GM12878 (cell line): Measurements from ENCODE around the gene RPS27L. TPM values are rescaled to one million over a fixed set of nuclear protein-coding genes. Genes with fewer than 3 reads are reported as not detected.

Source experiments
- ATAC-seq: fragments of 200-7000 bp; cut with Tn5 transposase; 3 replicates; pipeline ENCODE4 v1.9.1; 2020; ENCODE audit warnings: mild to moderate bottlenecking, moderate library complexity
- BruUV-seq: library from RNA; stranded (reverse); fragments of 400-500 nt; replicated peaks from 2 replicates; lab custom pipeline; 2021; lab: Mats Ljungman, UMichigan
- CTCF ChIA-PET: fragments of 300-600 bp; sonication (Branson Sonifier 250); formaldehyde crosslinking; extraction: SDS; loops from one replicate; lab custom pipeline; 2021; ENCODE audit warnings: inconsistent platforms; lab: Yijun Ruan, JAX
- POLR2A ChIA-PET: fragments of 350-600 bp; formaldehyde crosslinking; extraction: SDS; loops from one replicate; lab custom pipeline; 2021; ENCODE audit warnings: inconsistent platforms; lab: Charles Lee
- RAD21 ChIA-PET: fragments of 300-600 bp; sonication (Branson Sonifier 250); formaldehyde crosslinking; loops from one replicate; lab custom pipeline; 2023; ENCODE audit warnings: antibody characterized with exemption; ENCODE audit not compliant: unreplicated experiment; lab: Charles Lee
- SMC1A ChIA-PET: fragments of 300-600 bp; sonication (Branson Sonifier 250); formaldehyde crosslinking; loops from one replicate; lab custom pipeline; 2023; ENCODE audit not compliant: unreplicated experiment, uncharacterized antibody; lab: Charles Lee
- DNase-seq: peaks from one replicate; pipeline ENCODE4 v3.0.0-alpha.2; 2011; ENCODE audit warnings: low read depth, low spot score
- FAIRE-seq: peaks from 3 replicates; lab custom pipeline; 2011; peaks lifted over from hg19 to GRCh38; lab: Jason Lieb, UNC
- H2AFZ ChIP-seq: 2 replicates; pipeline ENCODE4 v1.6.0; 2011; ENCODE audit warnings: low read depth, low read length, control low read depth; ENCODE audit not compliant: control insufficient read depth
- H3K27ac ChIP-seq: 2 replicates; pipeline ENCODE4 v1.5.1; 2011; ENCODE audit warnings: control low read depth; ENCODE audit not compliant: control insufficient read depth, insufficient read depth
- H3K27me3 ChIP-seq, 2 experiments: replicated peaks in 1 of 2; 2 replicates each; pipeline versions ENCODE4 v1.6.0 to v1.6.1; 2011; ENCODE audit warnings: low read length in 1 of 2; ENCODE audit not compliant: control insufficient read depth in 2 of 2, insufficient read depth in 2 of 2
- H3K36me3 ChIP-seq, 2 experiments: 2 replicates each; pipeline ENCODE4 v1.5.1; 2011; ENCODE audit warnings: low read length in 1 of 2; ENCODE audit not compliant: control insufficient read depth in 2 of 2, insufficient read depth in 2 of 2
- H3K4me1 ChIP-seq: 2 replicates; pipeline ENCODE4 v1.6.1; 2011; ENCODE audit warnings: mild to moderate bottlenecking, low read length, moderate library complexity, mixed read lengths; ENCODE audit not compliant: control insufficient read depth, insufficient read depth
- H3K4me2 ChIP-seq: 2 replicates; pipeline ENCODE4 v1.6.0; 2011; ENCODE audit warnings: control low read depth; ENCODE audit not compliant: control insufficient read depth, insufficient read depth
- H3K4me3 ChIP-seq: fragments of 200-600 bp; sonication (generic); 2 replicates; pipeline ENCODE4 v1.5.1; 2016
- H3K79me2 ChIP-seq: 2 replicates; pipeline ENCODE4 v1.6.0; 2011; ENCODE audit warnings: low read length; ENCODE audit not compliant: control insufficient read depth, insufficient read depth
- H3K9ac ChIP-seq: 2 replicates; pipeline ENCODE4 v1.8.0; 2011; ENCODE audit warnings: low read length, control low read depth, mixed read lengths; ENCODE audit not compliant: control insufficient read depth, insufficient read depth
- H3K9me3 ChIP-seq: replicated peaks from 3 replicates; pipeline ENCODE4 v1.5.1; 2011; ENCODE audit warnings: mild to moderate bottlenecking, low read length; ENCODE audit not compliant: control insufficient read depth, insufficient read depth
- H4K20me1 ChIP-seq: 2 replicates; pipeline ENCODE4 v1.6.0; 2011; ENCODE audit not compliant: control insufficient read depth, insufficient read depth
- HDAC6 ChIP-seq: fragments of 200-600 bp; sonication (generic); IDR thresholded peaks from one replicate; pipeline ENCODE4 v1.8.0; 2017; ENCODE audit warnings: antibody characterized with exemption; ENCODE audit not compliant: unreplicated experiment
- IKZF2 ChIP-seq, 2 experiments: fragments of 450-650 bp; IDR thresholded peaks; 2 replicates each; pipeline ENCODE4 v1.6.1; 2017; ENCODE audit warnings: mild to moderate bottlenecking in 2 of 2, moderate library complexity in 2 of 2
- NFYA ChIP-seq: IDR thresholded peaks from 2 replicates; pipeline ENCODE4 v1.6.1; 2011; ENCODE audit warnings: low read depth, mild to moderate bottlenecking, low read length, improper control_type of control experiment, borderline replicate concordance
- NR2C2 ChIP-seq: IDR thresholded peaks from 2 replicates; pipeline ENCODE4 v1.6.1; 2011; ENCODE audit warnings: borderline replicate concordance, low read depth; ENCODE audit not compliant: control insufficient read depth, insufficient read length
- POLR2A ChIP-seq: IDR thresholded peaks from 2 replicates; pipeline ENCODE4 v1.6.1; 2011; ENCODE audit warnings: low read depth, mild to moderate bottlenecking, low read length
- RBBP5 ChIP-seq: fragments of 200-600 bp; sonication (generic); conservative IDR thresholded peaks from 2 replicates; pipeline ENCODE4 v1.6.1; 2016
- SIN3A ChIP-seq: IDR thresholded peaks from 2 replicates; pipeline ENCODE4 v1.6.1; 2012; ENCODE audit warnings: low read depth, low read length, improper control_type of control experiment
- YY1 ChIP-seq: IDR thresholded peaks from 2 replicates; pipeline ENCODE4 v1.6.1; 2011; ENCODE audit warnings: low read depth, mild to moderate bottlenecking, low read length
- ZZZ3 ChIP-seq: IDR thresholded peaks from 2 replicates; pipeline ENCODE4 v1.6.1; 2011; ENCODE audit warnings: low read depth; ENCODE audit not compliant: control insufficient read depth, insufficient read length
- WGBS: methylation state at CpG from one replicate; pipeline ENCODE4 v1.1.6; 2016; ENCODE audit warnings: low lambda C conversion rate; ENCODE audit not compliant: insufficient replicate concordance, insufficient coverage; ENCODE audit errors: missing lambda C conversion rate; 5-methylcytosine and 5-hydroxymethylcytosine counted together
- in situ Hi-C: fragments of 300-500 bp; cut with MboI; formaldehyde crosslinking; loops from 9 replicates; pipeline ENCODE4 v1.14.3; 2018; ENCODE audit warnings: mixed read lengths
- intact Hi-C: fragments of 100-400 bp; cut with micrococcal nuclease; formaldehyde crosslinking; loops from one replicate; pipeline ENCODE4 v1.14.2; 2022; ENCODE audit not compliant: unreplicated experiment
- polyA plus RNA-seq, 11 experiments: library from polyadenylated mRNA; depleted of rRNA in 4 of 11; unstranded in 6 of 11; stranded (reverse) in 5 of 11; fragments of >200 nt; fragmentation: Nextera tagmentation in 4 of 11; fragmentation: Illumina TruSeq in 1 of 11; extraction: Ambion mirVana in 4 of 11; extraction: Trizol in 1 of 11; gene quantifications; 1 replicate in 1 of 11; 2 replicates in 10 of 11; pipeline versions ENCODE4 v1.2.1 to v1.2.3, GENCODE V29; 2011 to 2016; ENCODE audit warnings: inconsistent platforms in 2 of 11, missing spikeins in 2 of 11, low read depth in 1 of 11
- total RNA-seq, 4 experiments: library from RNA; depleted of rRNA in 3 of 4; stranded (reverse); fragments of >200 nt in 3 of 4; fragmentation: Illumina TruSeq in 1 of 4; extraction: Trizol in 1 of 4; gene quantifications; 2 replicates each; pipeline versions ENCODE4 v1.2.1 to v1.2.3, GENCODE V29; 2013 to 2021
- TF ChIP-seq, protein P1 (sequence below): IDR thresholded peaks from 2 replicates; pipeline ENCODE4 v1.6.1; 2012; ENCODE audit warnings: mild to moderate bottlenecking, low read depth, low read length
- TF ChIP-seq, protein P2 (sequence below): fragments of 150-350 bp; IDR thresholded peaks from 2 replicates; pipeline ENCODE4 v1.6.1; 2016; ENCODE audit warnings: low read depth, low read length
- TF ChIP-seq, protein P3 (sequence below): IDR thresholded peaks from 2 replicates; pipeline ENCODE4 v1.6.1; 2011; ENCODE audit warnings: low read depth, mild to moderate bottlenecking, low read length, moderate library complexity, borderline replicate concordance; ENCODE audit errors: extremely low read depth
- TF ChIP-seq, protein P4 (sequence below): IDR thresholded peaks from 2 replicates; pipeline ENCODE4 v1.6.1; 2011; ENCODE audit warnings: mild to moderate bottlenecking, low read depth, low read length, moderate library complexity; ENCODE audit not compliant: insufficient replicate concordance

RPS27L gene
- total and polyA plus RNA-seq, 10 of the 15 experiments (the other 5 are each of a cell fraction or from before 2014, with no cell fraction given): 133 to 970 (median 220) TPM

DNA sequence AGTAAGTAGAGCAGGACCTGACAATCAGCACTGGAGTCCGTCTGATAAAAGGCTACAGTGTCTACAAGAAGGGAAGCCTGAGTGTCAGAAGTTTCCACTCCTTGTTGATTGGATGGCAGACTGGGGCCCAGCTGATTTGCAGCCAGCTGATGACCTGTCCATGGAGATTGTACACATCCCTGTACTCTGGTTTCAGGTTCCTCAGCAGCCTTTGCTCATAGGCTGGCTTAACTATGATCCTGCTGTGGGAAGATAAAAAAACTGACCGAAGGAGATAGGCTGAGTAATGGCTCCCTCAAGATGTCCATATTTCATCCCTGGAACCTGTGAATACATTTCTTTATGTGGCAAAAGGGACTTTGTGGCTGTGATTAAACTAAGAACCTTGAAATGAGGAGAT, 47.4 kb downstream of the RPS27L start:
- Histone ChIP-seq H3K27ac (no peak overlapping the region), H3K79me2 (no peaks in the 10 kb centered on the region), H3K4me2 (no peak overlapping the region), H3K4me1 (no peaks in the 10 kb centered on the region), H3K9me3 (no peaks in the 10 kb centered on the region; the same call in 2 of the 3 replicates), H3K27me3 (no peaks in the 10 kb centered on the region; a peak in 2 of 4 replicates), H2AFZ (no peak overlapping the region), H4K20me1 (no peaks in the 10 kb centered on the region), H3K36me3 (no peaks in the 10 kb centered on the region), H3K4me3 (no peak overlapping the region), H3K9ac (no peak overlapping the region)
- ChIA-PET CTCF (no interaction called here), SMC1A (interaction anchor here (1.5 kb wide), 1 partner anchor 10 kb away, joined by 4 read pairs; no protein-coding TSS in a partner anchor), RAD21 (no interaction called here), POLR2A (no interaction called here)
- FAIRE-seq: no peak
- WGBS: 43% methylated on average over 2 of the region's 2 CpGs
- BruUV-seq: no TSS peak
- in situ Hi-C loops: no loop called here
- ATAC-seq: no peak
- DNase-seq: no peak
- intact Hi-C loops: no loop called here
- TF ChIP-seq POLR2A: no peak
- no peak for TF ChIP-seq IKZF2 (IDR thresholded peaks at IDR 0.05)
- TF ChIP-seq RBBP5: no peak
- TF ChIP-seq NFYA: no peak
- TF ChIP-seq, protein P1, sequence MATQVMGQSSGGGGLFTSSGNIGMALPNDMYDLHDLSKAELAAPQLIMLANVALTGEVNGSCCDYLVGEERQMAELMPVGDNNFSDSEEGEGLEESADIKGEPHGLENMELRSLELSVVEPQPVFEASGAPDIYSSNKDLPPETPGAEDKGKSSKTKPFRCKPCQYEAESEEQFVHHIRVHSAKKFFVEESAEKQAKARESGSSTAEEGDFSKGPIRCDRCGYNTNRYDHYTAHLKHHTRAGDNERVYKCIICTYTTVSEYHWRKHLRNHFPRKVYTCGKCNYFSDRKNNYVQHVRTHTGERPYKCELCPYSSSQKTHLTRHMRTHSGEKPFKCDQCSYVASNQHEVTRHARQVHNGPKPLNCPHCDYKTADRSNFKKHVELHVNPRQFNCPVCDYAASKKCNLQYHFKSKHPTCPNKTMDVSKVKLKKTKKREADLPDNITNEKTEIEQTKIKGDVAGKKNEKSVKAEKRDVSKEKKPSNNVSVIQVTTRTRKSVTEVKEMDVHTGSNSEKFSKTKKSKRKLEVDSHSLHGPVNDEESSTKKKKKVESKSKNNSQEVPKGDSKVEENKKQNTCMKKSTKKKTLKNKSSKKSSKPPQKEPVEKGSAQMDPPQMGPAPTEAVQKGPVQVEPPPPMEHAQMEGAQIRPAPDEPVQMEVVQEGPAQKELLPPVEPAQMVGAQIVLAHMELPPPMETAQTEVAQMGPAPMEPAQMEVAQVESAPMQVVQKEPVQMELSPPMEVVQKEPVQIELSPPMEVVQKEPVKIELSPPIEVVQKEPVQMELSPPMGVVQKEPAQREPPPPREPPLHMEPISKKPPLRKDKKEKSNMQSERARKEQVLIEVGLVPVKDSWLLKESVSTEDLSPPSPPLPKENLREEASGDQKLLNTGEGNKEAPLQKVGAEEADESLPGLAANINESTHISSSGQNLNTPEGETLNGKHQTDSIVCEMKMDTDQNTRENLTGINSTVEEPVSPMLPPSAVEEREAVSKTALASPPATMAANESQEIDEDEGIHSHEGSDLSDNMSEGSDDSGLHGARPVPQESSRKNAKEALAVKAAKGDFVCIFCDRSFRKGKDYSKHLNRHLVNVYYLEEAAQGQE: no peak
- TF ChIP-seq, protein P2, sequence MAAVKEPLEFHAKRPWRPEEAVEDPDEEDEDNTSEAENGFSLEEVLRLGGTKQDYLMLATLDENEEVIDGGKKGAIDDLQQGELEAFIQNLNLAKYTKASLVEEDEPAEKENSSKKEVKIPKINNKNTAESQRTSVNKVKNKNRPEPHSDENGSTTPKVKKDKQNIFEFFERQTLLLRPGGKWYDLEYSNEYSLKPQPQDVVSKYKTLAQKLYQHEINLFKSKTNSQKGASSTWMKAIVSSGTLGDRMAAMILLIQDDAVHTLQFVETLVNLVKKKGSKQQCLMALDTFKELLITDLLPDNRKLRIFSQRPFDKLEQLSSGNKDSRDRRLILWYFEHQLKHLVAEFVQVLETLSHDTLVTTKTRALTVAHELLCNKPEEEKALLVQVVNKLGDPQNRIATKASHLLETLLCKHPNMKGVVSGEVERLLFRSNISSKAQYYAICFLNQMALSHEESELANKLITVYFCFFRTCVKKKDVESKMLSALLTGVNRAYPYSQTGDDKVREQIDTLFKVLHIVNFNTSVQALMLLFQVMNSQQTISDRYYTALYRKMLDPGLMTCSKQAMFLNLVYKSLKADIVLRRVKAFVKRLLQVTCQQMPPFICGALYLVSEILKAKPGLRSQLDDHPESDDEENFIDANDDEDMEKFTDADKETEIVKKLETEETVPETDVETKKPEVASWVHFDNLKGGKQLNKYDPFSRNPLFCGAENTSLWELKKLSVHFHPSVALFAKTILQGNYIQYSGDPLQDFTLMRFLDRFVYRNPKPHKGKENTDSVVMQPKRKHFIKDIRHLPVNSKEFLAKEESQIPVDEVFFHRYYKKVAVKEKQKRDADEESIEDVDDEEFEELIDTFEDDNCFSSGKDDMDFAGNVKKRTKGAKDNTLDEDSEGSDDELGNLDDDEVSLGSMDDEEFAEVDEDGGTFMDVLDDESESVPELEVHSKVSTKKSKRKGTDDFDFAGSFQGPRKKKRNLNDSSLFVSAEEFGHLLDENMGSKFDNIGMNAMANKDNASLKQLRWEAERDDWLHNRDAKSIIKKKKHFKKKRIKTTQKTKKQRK: no peak
- TF ChIP-seq SIN3A: no peak
- TF ChIP-seq NR2C2: no peak
- TF ChIP-seq, protein P3, sequence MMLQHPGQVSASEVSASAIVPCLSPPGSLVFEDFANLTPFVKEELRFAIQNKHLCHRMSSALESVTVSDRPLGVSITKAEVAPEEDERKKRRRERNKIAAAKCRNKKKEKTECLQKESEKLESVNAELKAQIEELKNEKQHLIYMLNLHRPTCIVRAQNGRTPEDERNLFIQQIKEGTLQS: no peak
- no peak for TF ChIP-seq YY1
- no peak for TF ChIP-seq ZZZ3
- TF ChIP-seq, protein P4, sequence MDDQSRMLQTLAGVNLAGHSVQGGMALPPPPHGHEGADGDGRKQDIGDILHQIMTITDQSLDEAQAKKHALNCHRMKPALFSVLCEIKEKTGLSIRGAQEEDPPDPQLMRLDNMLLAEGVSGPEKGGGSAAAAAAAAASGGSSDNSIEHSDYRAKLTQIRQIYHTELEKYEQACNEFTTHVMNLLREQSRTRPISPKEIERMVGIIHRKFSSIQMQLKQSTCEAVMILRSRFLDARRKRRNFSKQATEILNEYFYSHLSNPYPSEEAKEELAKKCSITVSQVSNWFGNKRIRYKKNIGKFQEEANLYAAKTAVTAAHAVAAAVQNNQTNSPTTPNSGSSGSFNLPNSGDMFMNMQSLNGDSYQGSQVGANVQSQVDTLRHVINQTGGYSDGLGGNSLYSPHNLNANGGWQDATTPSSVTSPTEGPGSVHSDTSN: no peak
- no peak for TF ChIP-seq HDAC6
